ENCODE data around the gene NYAP2. TPM values are rescaled to one million over a fixed set of nuclear protein-coding genes. Genes with fewer than 3 reads are reported as not detected.

NYAP2 gene
- polyA plus RNA-seq, 1 donor = 0.40 TPM

- DNase-seq = no peak
- Histone ChIP-seq H3K27me3 (ENCODE audit: control insufficient read depth, insufficient read depth, low read length) (no peaks in the 10 kb centered on the region), H3K9me3 (ENCODE audit: control insufficient read depth, low read depth, low read length) (no peaks in the 10 kb centered on the region), H3K36me3 (ENCODE audit: control insufficient read depth, insufficient read depth, low read length) (no peaks in the 10 kb centered on the region), H3K27ac (ENCODE audit: low read length) (no peak overlapping the region), H3K4me1 (ENCODE audit: control insufficient read depth, insufficient read depth, low read length) (no peaks in the 10 kb centered on the region), H3K4me3 (ENCODE audit: low read length) (no peak overlapping the region)
- WGBS (ENCODE audit: insufficient coverage, low lambda C conversion rate) = no CpG with 5 or more reads among the region's 9 CpGs
These were observed 1.3 kb downstream of the NYAP2 start for GRCh38 chr2:225400546-225401400.

DNA sequence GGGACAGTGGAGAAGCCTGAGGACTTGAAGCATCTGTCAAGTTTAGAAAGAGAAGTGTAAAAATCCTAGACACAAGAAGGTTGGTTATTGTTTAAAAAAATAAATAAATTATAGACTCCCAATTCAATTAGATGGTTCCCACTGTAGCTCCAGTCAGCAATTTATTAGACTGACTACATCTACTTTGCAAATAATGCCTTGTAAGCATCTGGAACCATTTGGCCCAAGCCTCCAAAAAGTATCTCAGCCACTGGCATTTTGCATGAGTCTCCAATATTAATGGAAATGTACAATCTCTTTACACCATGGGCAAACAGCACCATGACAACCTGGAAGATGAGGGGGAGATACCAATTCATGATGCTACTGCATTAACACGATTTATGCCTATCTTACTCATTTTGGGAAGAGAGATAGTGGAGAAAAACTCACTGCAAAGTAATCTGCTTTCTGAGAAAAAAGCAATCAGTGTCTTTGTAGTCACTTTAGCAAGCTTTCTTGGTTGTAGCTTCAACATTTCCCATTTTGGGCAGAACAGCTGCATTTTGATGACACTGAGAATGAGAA, 2.8 kb downstream of the NYAP2 start:
- H3K9me3 ChIP-seq (ENCODE audit: control insufficient read depth, low read depth, low read length) = no peaks in the 10 kb centered on the region
- DNase-seq = no peak
- H3K27ac ChIP-seq (ENCODE audit: low read length) = no peak overlapping the region
- no peaks in the 10 kb centered on the region for H3K36me3 ChIP-seq (ENCODE audit: control insufficient read depth, insufficient read depth, low read length)
- no CpG with 5 or more reads among the region's 1 CpG for WGBS (ENCODE audit: insufficient coverage, low lambda C conversion rate)
- H3K27me3 ChIP-seq (ENCODE audit: control insufficient read depth, insufficient read depth, low read length) = no peaks in the 10 kb centered on the region
- no peak overlapping the region for H3K4me3 ChIP-seq (ENCODE audit: low read length)
- no peaks in the 10 kb centered on the region for H3K4me1 ChIP-seq (ENCODE audit: control insufficient read depth, insufficient read depth, low read length)

DNA sequence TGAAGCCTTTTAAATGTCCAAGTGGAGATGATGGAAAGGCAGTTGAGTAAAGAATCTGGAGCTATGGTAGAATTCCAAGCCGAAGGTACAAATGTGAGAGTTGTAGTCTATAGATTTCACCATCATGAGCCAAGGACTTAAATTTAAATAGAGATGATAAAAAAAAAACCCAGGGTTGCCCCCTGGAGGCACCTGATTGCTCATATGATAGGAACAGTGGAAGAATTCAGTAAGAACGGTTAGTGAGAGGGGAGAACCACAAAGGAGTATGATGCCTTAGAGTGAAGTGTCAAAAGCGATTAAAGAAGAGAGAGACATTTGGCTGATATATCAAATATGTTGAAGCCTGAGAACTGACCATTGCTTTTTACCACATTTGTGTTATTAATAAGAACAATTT, 11.9 kb downstream of the NYAP2 start:
- 79% methylated on average over 2 of the region's 3 CpGs for WGBS (ENCODE audit: insufficient coverage, low lambda C conversion rate)
- Histone ChIP-seq H3K36me3 (ENCODE audit: control insufficient read depth, insufficient read depth, low read length) (no peaks in the 10 kb centered on the region), H3K9me3 (ENCODE audit: control insufficient read depth, low read depth, low read length) (no peaks in the 10 kb centered on the region), H3K4me1 (ENCODE audit: control insufficient read depth, insufficient read depth, low read length) (no peaks in the 10 kb centered on the region), H3K4me3 (ENCODE audit: low read length) (no peak overlapping the region), H3K27me3 (ENCODE audit: control insufficient read depth, insufficient read depth, low read length) (no peaks in the 10 kb centered on the region), H3K27ac (ENCODE audit: low read length) (no peak overlapping the region)
- no peak for DNase-seq

DNA sequence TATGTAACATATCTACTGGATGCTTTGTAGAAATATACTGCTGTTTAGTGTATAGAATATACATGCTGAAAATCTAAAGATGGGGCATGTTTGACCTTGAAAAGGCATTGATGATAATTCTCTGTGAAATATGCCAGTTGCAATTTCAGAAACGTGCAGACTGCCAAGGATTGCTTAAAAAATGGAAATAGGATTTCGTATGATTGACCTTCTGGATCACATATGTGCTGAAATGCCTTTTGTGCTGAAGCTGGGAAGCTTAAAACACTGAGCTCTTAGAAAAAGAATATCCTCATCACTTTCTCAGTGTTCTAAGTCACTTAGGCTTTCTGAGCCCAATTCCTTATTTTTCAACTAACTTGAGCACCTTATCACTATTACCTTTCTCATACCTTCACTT, 14.3 kb downstream of the NYAP2 start:
- no peak overlapping the region for H3K4me3 ChIP-seq (ENCODE audit: low read length)

GRCh38 chr2:225414902-225415301, 15.4 kb downstream of the NYAP2 start:
- H3K9me3 ChIP-seq (ENCODE audit: control insufficient read depth, low read depth, low read length) = no peaks in the 10 kb centered on the region
- H3K4me1 ChIP-seq (ENCODE audit: control insufficient read depth, insufficient read depth, low read length) = no peaks in the 10 kb centered on the region
- no CpG with 5 or more reads among the region's 1 CpG for WGBS (ENCODE audit: insufficient coverage, low lambda C conversion rate)
- H3K27me3 ChIP-seq (ENCODE audit: control insufficient read depth, insufficient read depth, low read length) = no peaks in the 10 kb centered on the region
- no peak overlapping the region for H3K27ac ChIP-seq (ENCODE audit: low read length)
- no peaks in the 10 kb centered on the region for H3K36me3 ChIP-seq (ENCODE audit: control insufficient read depth, insufficient read depth, low read length)
- DNase-seq = no peak
- no peak overlapping the region for H3K4me3 ChIP-seq (ENCODE audit: low read length)

More for the DNA sequence above, 14.3 kb downstream of the NYAP2 start:
- H3K27me3 ChIP-seq (ENCODE audit: control insufficient read depth, insufficient read depth, low read length) = no peaks in the 10 kb centered on the region
- no peak for DNase-seq
- H3K27ac ChIP-seq (ENCODE audit: low read length) = no peak overlapping the region
- no peaks in the 10 kb centered on the region for H3K36me3 ChIP-seq (ENCODE audit: control insufficient read depth, insufficient read depth, low read length)
- H3K9me3 ChIP-seq (ENCODE audit: control insufficient read depth, low read depth, low read length) = no peaks in the 10 kb centered on the region
- no peaks in the 10 kb centered on the region for H3K4me1 ChIP-seq (ENCODE audit: control insufficient read depth, insufficient read depth, low read length)
- WGBS (ENCODE audit: insufficient coverage, low lambda C conversion rate) = no CpG with 5 or more reads among the region's 2 CpGs

DNA sequence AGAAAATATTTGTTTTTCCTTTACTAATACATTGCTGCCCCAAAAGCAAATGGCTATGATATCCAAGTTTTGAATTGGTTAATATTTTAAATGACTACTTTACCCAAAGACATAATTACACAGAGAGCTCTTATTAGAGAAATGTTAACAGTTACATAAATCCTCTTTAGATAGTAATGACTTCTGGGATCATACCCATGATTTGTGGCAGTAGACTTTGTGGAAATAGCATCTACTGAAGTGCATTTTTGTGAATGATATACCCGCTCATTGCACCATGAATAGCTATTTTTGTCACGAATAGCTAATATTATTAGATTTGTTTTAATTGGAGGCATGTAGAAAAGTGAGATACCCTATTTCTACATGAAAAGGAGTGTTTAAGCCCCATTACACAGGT, 15.8 kb downstream of the NYAP2 start:
- Histone ChIP-seq H3K27me3 (ENCODE audit: control insufficient read depth, insufficient read depth, low read length) (no peaks in the 10 kb centered on the region), H3K27ac (ENCODE audit: low read length) (no peak overlapping the region), H3K9me3 (ENCODE audit: control insufficient read depth, low read depth, low read length) (no peaks in the 10 kb centered on the region), H3K4me3 (ENCODE audit: low read length) (no peak overlapping the region), H3K4me1 (ENCODE audit: control insufficient read depth, insufficient read depth, low read length) (no peaks in the 10 kb centered on the region), H3K36me3 (ENCODE audit: control insufficient read depth, insufficient read depth, low read length) (no peaks in the 10 kb centered on the region)
- DNase-seq = no peak
- WGBS (ENCODE audit: insufficient coverage, low lambda C conversion rate) = 94% methylated on average over 2 of the region's 2 CpGs

- no peak for DNase-seq
- Histone ChIP-seq H3K36me3 (ENCODE audit: control insufficient read depth, insufficient read depth, low read length) (no peaks in the 10 kb centered on the region), H3K27me3 (ENCODE audit: control insufficient read depth, insufficient read depth, low read length) (no peaks in the 10 kb centered on the region), H3K27ac (ENCODE audit: low read length) (no peak overlapping the region), H3K4me3 (ENCODE audit: low read length) (no peak overlapping the region), H3K4me1 (ENCODE audit: control insufficient read depth, insufficient read depth, low read length) (no peaks in the 10 kb centered on the region), H3K9me3 (ENCODE audit: control insufficient read depth, low read depth, low read length) (no peaks in the 10 kb centered on the region)
- no CpG with 5 or more reads among the region's 2 CpGs for WGBS (ENCODE audit: insufficient coverage, low lambda C conversion rate)
These were observed 16.3 kb downstream of the NYAP2 start for GRCh38 chr2:225415792-225416191.

- Histone ChIP-seq H3K9me3 (ENCODE audit: control insufficient read depth, low read depth, low read length) (no peaks in the 10 kb centered on the region), H3K27ac (ENCODE audit: low read length) (no peak overlapping the region), H3K36me3 (ENCODE audit: control insufficient read depth, insufficient read depth, low read length) (no peaks in the 10 kb centered on the region), H3K4me1 (ENCODE audit: control insufficient read depth, insufficient read depth, low read length) (no peaks in the 10 kb centered on the region), H3K27me3 (ENCODE audit: control insufficient read depth, insufficient read depth, low read length) (no peaks in the 10 kb centered on the region), H3K4me3 (ENCODE audit: low read length) (no peak overlapping the region)
- DNase-seq = no peak
- 87% methylated on average over 2 of the region's 3 CpGs for WGBS (ENCODE audit: insufficient coverage, low lambda C conversion rate)
These were observed 17.3 kb downstream of the NYAP2 start for GRCh38 chr2:225416616-225417367.

DNA sequence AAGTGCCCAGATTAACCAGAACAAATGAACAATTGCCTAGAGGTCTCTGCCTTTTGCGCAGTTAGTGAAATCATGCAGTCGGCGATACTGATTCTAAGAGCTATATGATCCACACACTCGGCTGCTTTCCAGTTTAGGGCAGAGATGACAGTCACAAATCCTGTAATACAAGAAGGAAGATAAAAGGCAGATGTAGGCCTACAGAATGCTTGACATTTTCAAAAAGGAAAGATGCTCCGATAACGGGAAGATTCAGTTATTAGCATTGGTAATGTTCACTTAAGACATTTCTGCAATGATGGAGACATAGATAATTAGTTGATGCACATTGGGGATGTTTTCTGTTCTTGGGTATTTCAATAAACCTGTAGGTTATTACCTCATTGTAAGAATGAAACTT, 19.5 kb downstream of the NYAP2 start:
- H3K4me3 ChIP-seq (ENCODE audit: low read length) = no peak overlapping the region
- no peaks in the 10 kb centered on the region for H3K4me1 ChIP-seq (ENCODE audit: control insufficient read depth, insufficient read depth, low read length)
- WGBS (ENCODE audit: insufficient coverage, low lambda C conversion rate) = 83% methylated on average over 2 of the region's 6 CpGs
- no peaks in the 10 kb centered on the region for H3K36me3 ChIP-seq (ENCODE audit: control insufficient read depth, insufficient read depth, low read length)
- H3K27ac ChIP-seq (ENCODE audit: low read length) = no peak overlapping the region
- H3K27me3 ChIP-seq (ENCODE audit: control insufficient read depth, insufficient read depth, low read length) = no peaks in the 10 kb centered on the region
- H3K9me3 ChIP-seq (ENCODE audit: control insufficient read depth, low read depth, low read length) = no peaks in the 10 kb centered on the region
- DNase-seq = no peak

GRCh38 chr2:225422145-225422544, 22.6 kb downstream of the NYAP2 start:
- H3K4me1 ChIP-seq (ENCODE audit: control insufficient read depth, insufficient read depth, low read length) = no peaks in the 10 kb centered on the region
- no peaks in the 10 kb centered on the region for H3K36me3 ChIP-seq (ENCODE audit: control insufficient read depth, insufficient read depth, low read length)
- WGBS (ENCODE audit: insufficient coverage, low lambda C conversion rate) = no CpG with 5 or more reads among the region's 2 CpGs
- H3K4me3 ChIP-seq (ENCODE audit: low read length) = no peak overlapping the region
- H3K27me3 ChIP-seq (ENCODE audit: control insufficient read depth, insufficient read depth, low read length) = no peaks in the 10 kb centered on the region
- no peak for DNase-seq
- no peaks in the 10 kb centered on the region for H3K9me3 ChIP-seq (ENCODE audit: control insufficient read depth, low read depth, low read length)
- H3K27ac ChIP-seq (ENCODE audit: low read length) = no peak overlapping the region

All from large intestine (tissue), 3 donors.